Activated T-cell treated with anti-CD3 and anti-CD28 coated beads, Interleukin-2, amount 50 U/mL, for 24 hours (primary cell): ENCODE results near the gene AGBL4.
"Not testable (repeated sequence)": the region's sequence is repeated elsewhere in the genome, so short reads cannot be mapped to it uniquely, and the experiment has no call there.

Source experiments
- DNase-seq: peaks from one replicate; pipeline ENCODE4 v3.0.0-alpha.2; 2020
- H3K27ac Mint-ChIP-seq: 2 replicates; pipeline ENCODE4 v1.8.0; 2020; ENCODE audit warnings: mild to moderate bottlenecking, mixed read lengths
- H3K27me3 Mint-ChIP-seq: 2 replicates; pipeline ENCODE4 v1.8.0; 2020; ENCODE audit warnings: mixed read lengths
- H3K36me3 Mint-ChIP-seq: 2 replicates; pipeline ENCODE4 v1.8.0; 2020; ENCODE audit warnings: low read depth, mixed read lengths
- H3K4me1 Mint-ChIP-seq: 2 replicates; pipeline ENCODE4 v1.8.0; 2020; ENCODE audit warnings: low read depth, mixed read lengths
- H3K4me3 Mint-ChIP-seq: 2 replicates; pipeline ENCODE4 v1.8.0; 2020; ENCODE audit warnings: mild to moderate bottlenecking, moderate library complexity, mixed read lengths
- H3K9me3 Mint-ChIP-seq: 2 replicates; pipeline ENCODE4 v1.8.0; 2020; ENCODE audit warnings: mixed read lengths

The AGBL4 gene

GRCh38 chr1:48540587-48540986, 1483.2 kb downstream of the AGBL4 start:
- DNase-seq: no peak
- Mint-ChIP-seq H3K9me3 (no peaks in the 10 kb centered on the region), H3K4me3 (no peak overlapping the region), H3K4me1 (no peaks in the 10 kb centered on the region), H3K27ac (no peak overlapping the region), H3K27me3 (peaks cover 8% of the 10 kb centered on the region), H3K36me3 (no peaks in the 10 kb centered on the region)

GRCh38 chr1:48536477-48536876, 1487.3 kb downstream of the AGBL4 start:
- no peaks in the 10 kb centered on the region for H3K4me1 Mint-ChIP-seq
- H3K36me3 Mint-ChIP-seq: no peaks in the 10 kb centered on the region
- H3K27ac Mint-ChIP-seq: no peak overlapping the region
- DNase-seq: no peak
- H3K9me3 Mint-ChIP-seq: no peaks in the 10 kb centered on the region
- H3K27me3 Mint-ChIP-seq: peaks cover 29% of the 10 kb centered on the region
- H3K4me3 Mint-ChIP-seq: no peak overlapping the region

DNA sequence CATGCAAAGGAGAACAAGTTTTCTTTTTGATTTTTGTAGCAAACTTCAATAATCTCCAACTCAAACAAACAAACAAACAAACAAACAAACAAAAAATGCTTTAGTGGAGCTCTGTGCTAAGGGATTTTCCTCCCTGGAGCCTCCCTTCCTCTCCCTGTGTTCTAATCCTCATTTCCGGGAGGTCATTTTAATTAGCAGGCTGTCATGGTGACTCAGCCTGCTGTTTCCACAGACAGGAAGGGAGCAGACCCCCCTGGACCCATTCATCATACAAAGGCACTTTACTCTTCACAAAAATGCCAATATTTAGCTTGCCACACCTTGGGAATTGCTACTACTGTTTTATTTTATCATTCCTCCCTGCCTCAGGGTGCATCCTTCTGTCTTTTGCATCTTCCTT, 1490.8 kb downstream of the AGBL4 start:
- H3K36me3 Mint-ChIP-seq: no peaks in the 10 kb centered on the region
- no peak for DNase-seq
- H3K27ac Mint-ChIP-seq: no peak overlapping the region
- H3K27me3 Mint-ChIP-seq: peaks cover 40% of the 10 kb centered on the region
- no peaks in the 10 kb centered on the region for H3K4me1 Mint-ChIP-seq
- H3K4me3 Mint-ChIP-seq: no peak overlapping the region
- H3K9me3 Mint-ChIP-seq: no peaks in the 10 kb centered on the region

GRCh38 chr1:48530727-48531351, 1492.9 kb downstream of the AGBL4 start:
- no peak overlapping the region for H3K4me3 Mint-ChIP-seq
- H3K27me3 Mint-ChIP-seq: peaks cover 50% of the 10 kb centered on the region
- no peaks in the 10 kb centered on the region for H3K4me1 Mint-ChIP-seq
- DNase-seq: peak; percentile 37
- no peak overlapping the region for H3K27ac Mint-ChIP-seq
- H3K36me3 Mint-ChIP-seq: no peaks in the 10 kb centered on the region
- no peaks in the 10 kb centered on the region for H3K9me3 Mint-ChIP-seq

GRCh38 chr1:48527051-48527450, 1496.7 kb downstream of the AGBL4 start:
- Mint-ChIP-seq H3K27ac (no peak overlapping the region), H3K9me3 (no peaks in the 10 kb centered on the region), H3K4me3 (no peak overlapping the region), H3K27me3 (peaks cover 34% of the 10 kb centered on the region), H3K36me3 (no peaks in the 10 kb centered on the region), H3K4me1 (no peaks in the 10 kb centered on the region)
- no peak for DNase-seq

DNA sequence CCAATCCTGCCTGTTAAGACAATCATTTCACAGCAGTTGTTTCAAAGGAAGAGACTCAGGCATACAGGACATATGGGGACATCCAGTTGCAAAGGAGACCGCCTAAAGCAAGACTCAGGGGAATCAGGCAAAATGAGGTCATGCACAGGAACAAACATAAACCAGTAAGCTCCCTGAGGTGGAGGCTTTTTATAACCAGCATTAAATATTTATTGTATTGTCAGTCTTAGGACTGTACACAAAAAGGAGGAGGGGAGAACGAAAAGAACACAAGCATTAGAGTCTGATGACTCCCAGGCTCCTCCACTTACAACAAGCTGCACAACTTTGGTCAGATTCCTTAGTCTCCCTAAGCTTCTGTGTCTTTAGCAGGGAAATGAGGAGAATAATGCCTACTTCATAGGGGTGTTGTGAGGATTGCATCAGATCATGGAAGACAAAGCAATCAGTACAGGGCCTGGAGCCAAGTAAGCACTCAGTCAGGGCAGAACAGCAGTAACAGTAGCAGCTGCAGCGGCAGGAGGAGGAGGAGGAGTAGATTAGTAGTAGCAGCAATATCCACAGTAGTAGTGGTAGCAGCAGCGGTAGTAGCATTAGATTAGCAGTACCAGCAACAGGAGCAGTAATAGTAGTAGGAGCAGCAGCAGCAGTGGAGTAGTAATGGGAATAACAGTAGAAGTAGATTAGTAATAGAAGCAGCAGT, 1497.6 kb downstream of the AGBL4 start:
- Mint-ChIP-seq H3K27ac (no peak overlapping the region), H3K4me3 (no peak overlapping the region), H3K9me3 (no peaks in the 10 kb centered on the region), H3K27me3 (peaks cover 32% of the 10 kb centered on the region), H3K4me1 (no peaks in the 10 kb centered on the region), H3K36me3 (no peaks in the 10 kb centered on the region)
- DNase-seq: no peak

GRCh38 chr1:48524892-48525467, 1498.8 kb downstream of the AGBL4 start:
- Mint-ChIP-seq H3K9me3 (no peaks in the 10 kb centered on the region), H3K4me1 (no peaks in the 10 kb centered on the region), H3K4me3 (no peak overlapping the region), H3K36me3 (no peaks in the 10 kb centered on the region), H3K27me3 (peaks cover 37% of the 10 kb centered on the region), H3K27ac (no peak overlapping the region)
- no peak for DNase-seq

DNA sequence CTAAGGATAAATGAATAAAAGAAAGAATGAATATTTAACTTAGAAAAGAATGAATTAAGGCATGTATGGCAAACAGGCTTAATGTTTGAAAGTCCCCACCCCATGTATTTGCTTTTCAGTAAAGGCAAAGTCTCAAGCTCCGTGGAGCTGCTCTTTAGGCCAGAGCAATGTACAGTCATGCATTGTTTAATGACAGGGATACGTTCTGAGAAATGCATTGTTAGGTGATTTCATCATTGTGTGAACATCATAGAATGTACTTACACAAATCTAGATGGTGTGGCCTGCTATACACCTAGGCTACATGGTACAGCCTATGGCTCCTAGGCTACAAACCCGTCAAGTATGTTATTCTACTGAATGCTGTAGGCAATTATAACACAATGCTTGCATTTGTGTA, 1500.2 kb downstream of the AGBL4 start:
- Mint-ChIP-seq H3K4me1 (no peaks in the 10 kb centered on the region), H3K9me3 (no peaks in the 10 kb centered on the region), H3K4me3 (no peak overlapping the region), H3K36me3 (no peaks in the 10 kb centered on the region), H3K27ac (no peak overlapping the region), H3K27me3 (peaks cover 31% of the 10 kb centered on the region)
- DNase-seq: no peak

GRCh38 chr1:48519896-48520295, 1503.9 kb downstream of the AGBL4 start:
- H3K27ac Mint-ChIP-seq, H3K9me3 Mint-ChIP-seq, H3K4me1 Mint-ChIP-seq, H3K36me3 Mint-ChIP-seq, DNase-seq, H3K4me3 Mint-ChIP-seq: not testable (repeated sequence)
- peaks cover 32% of the 10 kb centered on the region for H3K27me3 Mint-ChIP-seq

DNA sequence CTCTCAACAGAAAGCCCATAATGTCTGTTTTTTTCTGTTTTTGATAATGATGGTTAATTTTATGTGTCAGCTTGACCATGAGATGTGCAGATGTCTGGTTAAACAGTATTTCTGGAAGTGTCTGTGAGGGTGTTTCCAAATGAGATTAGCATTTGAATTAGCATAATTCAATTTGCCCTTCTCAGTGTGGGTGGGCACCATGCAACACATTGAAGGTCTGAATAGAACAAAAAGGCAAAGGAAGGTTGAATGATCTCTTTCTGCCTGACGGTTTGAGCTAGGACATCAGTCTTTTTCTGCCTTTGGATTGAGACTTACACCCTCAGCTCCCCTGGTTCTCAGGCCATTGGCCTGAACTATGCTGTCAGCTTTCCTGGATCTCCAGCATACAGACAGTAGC, 1516.9 kb downstream of the AGBL4 start:
- no peak for DNase-seq
- H3K27ac Mint-ChIP-seq: no peak overlapping the region
- H3K36me3 Mint-ChIP-seq: no peaks in the 10 kb centered on the region
- no peaks in the 10 kb centered on the region for H3K4me1 Mint-ChIP-seq
- peaks cover 25% of the 10 kb centered on the region for H3K27me3 Mint-ChIP-seq
- no peaks in the 10 kb centered on the region for H3K9me3 Mint-ChIP-seq
- no peak overlapping the region for H3K4me3 Mint-ChIP-seq

DNA sequence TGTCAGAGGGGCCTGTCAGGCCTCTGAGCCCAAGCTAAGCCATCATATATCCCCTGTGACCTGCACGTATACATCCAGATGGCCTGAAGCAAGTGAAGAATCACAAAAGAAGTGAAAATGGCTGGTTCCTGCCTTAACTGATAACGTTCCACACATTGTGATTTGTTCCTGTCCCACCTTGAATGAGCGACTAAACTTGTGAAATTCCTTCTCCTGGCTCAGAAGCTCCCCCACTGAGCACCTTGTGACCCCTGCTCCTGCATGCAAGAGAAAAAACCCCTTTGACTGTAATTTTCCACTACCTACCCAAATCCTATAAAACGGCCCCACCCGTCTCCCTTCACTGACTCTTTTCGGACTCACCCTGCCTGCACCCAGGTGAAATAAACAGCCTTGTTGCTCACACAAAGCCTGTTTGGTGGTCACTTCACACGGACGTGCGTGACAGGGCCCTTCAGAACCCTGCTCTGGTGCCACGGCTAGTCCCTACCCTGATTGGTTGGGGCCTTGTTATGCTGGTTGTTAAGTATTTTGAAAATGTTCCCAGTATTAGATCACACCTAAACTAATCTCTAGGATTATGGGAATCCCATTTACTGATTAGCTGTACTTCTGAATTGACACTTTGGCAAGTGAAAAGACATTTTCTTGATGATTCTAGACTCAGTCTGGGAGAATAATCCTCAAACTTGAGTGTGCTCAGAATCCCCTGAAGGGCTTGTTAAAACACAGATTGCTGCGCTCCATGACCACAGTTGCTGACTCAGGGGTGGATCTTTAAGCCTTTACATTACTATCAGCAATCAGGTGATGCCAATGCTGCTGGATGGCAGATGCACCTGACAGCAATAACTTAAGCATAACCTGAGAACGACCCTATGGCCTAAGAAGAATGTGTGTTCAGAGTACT, 1523.0 kb downstream of the AGBL4 start:
- peaks cover 12% of the 10 kb centered on the region for H3K27me3 Mint-ChIP-seq
- H3K4me1 Mint-ChIP-seq: peaks cover 6% of the 10 kb centered on the region
- DNase-seq: no peak
- no peak overlapping the region for H3K4me3 Mint-ChIP-seq
- H3K9me3 Mint-ChIP-seq: no peaks in the 10 kb centered on the region
- no peaks in the 10 kb centered on the region for H3K36me3 Mint-ChIP-seq
- H3K27ac Mint-ChIP-seq: no peak overlapping the region

DNA sequence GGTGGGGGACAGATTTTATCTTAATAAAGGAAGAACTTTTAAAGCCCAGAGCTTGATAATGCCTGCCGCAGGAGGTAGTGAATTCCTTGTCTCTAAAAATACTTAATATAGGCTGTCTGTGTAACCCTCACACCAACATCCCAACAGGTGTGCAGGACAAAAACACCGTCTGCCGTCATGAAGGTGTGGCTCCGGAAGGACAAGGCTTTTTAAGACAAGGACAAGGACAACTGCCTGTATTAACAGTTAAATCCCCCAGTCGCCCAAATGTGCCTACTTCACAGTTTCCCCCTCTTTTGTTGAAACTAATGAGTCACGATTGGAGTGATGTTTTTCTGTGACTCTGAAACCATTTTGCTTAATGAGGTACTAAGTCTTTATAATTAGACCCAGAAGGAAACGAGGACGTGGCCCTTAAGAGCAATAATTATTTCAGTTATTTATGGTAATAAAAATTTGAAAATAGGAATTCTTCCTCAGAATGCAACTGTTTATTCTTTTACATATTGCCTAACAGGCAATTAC, 1524.5 kb downstream of the AGBL4 start:
- Mint-ChIP-seq H3K9me3 (no peaks in the 10 kb centered on the region), H3K4me1 (peaks cover 6% of the 10 kb centered on the region), H3K27ac (no peak overlapping the region), H3K4me3 (no peak overlapping the region), H3K27me3 (peaks cover 12% of the 10 kb centered on the region), H3K36me3 (no peaks in the 10 kb centered on the region)
- no peak for DNase-seq

DNA sequence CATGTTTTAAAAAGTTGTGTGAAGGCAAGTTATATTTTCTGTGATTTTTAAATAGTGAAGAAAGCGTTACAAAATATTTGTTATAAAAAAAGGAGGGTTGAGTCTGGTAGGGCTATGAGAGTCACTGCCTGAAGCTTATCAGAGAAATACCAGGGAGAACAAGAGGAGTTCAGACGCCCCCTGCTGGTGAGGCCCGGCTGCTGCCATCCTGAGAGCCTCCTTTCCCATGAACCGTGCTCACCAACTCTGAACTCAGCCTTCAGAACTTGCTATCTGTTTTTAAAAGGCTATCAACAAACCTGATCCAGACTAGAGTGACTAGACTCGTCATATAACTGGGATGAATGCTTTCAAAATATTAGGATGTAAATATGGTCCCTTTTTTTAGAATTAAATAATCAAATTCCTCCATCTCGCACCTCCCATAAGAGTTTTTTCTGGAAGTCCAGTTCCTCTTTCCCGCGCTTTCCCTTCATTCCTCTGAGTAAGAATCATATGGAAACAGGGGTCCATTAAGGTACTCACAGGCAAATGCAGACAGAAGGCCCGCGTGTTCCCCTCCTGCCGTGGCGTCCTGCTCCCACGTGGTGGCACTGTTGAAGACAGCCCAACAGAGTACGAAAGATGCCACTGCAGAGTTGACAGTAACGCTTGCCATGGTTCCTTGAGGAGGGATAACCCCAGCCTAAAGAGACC, 1525.5 kb downstream of the AGBL4 start:
- Mint-ChIP-seq H3K4me3 (no peak overlapping the region), H3K36me3 (no peaks in the 10 kb centered on the region), H3K27me3 (peaks cover 12% of the 10 kb centered on the region), H3K4me1 (peaks cover 6% of the 10 kb centered on the region), H3K9me3 (no peaks in the 10 kb centered on the region), H3K27ac (no peak overlapping the region)
- peak; percentile 77 for DNase-seq

DNA sequence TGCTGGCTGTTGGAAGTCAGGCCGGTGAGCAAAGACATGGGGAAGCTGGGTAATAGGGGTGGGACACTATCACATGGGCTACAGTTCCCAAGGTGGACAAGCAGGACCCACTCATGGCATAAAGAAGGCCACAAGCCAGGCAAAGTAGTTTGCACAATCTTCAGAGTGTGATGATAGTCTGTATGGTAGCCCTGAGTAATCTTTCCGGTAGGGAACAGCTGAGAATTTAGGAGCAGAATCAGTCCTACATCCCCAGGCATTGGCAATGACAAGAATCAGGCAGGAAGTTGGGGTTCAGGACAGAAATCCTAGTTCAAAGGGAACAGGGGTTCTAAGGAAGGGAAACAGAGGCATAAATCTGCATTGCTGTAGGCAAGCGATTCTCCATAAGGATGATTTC, 1527.8 kb downstream of the AGBL4 start:
- peaks cover 6% of the 10 kb centered on the region for H3K4me1 Mint-ChIP-seq
- no peak overlapping the region for H3K4me3 Mint-ChIP-seq
- peaks cover 12% of the 10 kb centered on the region for H3K27me3 Mint-ChIP-seq
- H3K36me3 Mint-ChIP-seq: no peaks in the 10 kb centered on the region
- H3K27ac Mint-ChIP-seq: no peak overlapping the region
- no peak for DNase-seq
- no peaks in the 10 kb centered on the region for H3K9me3 Mint-ChIP-seq
